Natural killer cell (primary cell): ENCODE data around the gene TIMP2. TPM values are rescaled to one million over a fixed set of nuclear protein-coding genes. Genes with fewer than 3 reads are reported as not detected.

Experiments
- ATAC-seq, 3 donors: fragments of 150-1000 bp in 2 of 3; fragments of 200-7000 bp in 1 of 3; cut with Tn5 transposase; 1 replicate in 1 of 3; 2 replicates in 2 of 3; pipeline ENCODE4 v1.10.0; 2021; ENCODE audit warnings: mild to moderate bottlenecking in 2 of 3, moderate library complexity in 2 of 3
- DNase-seq, 2 donors: peaks; one replicate each; pipeline versions ENCODE4 v3.0.0 to v3.0.0-alpha.2; 2013 to 2021; ENCODE audit warnings: mixed read lengths in 1 of 2
- H3K27ac ChIP-seq: one replicate; pipeline ENCODE4 v1.5.1; 2013; ENCODE audit warnings: mild to moderate bottlenecking, low read length
- H3K27me3 ChIP-seq: one replicate; pipeline ENCODE4 v1.6.1; 2013; ENCODE audit warnings: low read length; ENCODE audit not compliant: control insufficient read depth, insufficient read depth
- H3K36me3 ChIP-seq: one replicate; pipeline ENCODE4 v1.6.1; 2013; ENCODE audit warnings: low read length; ENCODE audit not compliant: control insufficient read depth, insufficient read depth
- H3K4me1 ChIP-seq: one replicate; pipeline ENCODE4 v1.6.1; 2013; ENCODE audit warnings: low read length; ENCODE audit not compliant: control insufficient read depth, insufficient read depth
- H3K4me3 ChIP-seq: one replicate; pipeline ENCODE4 v1.5.1; 2013; ENCODE audit warnings: low read length
- H3K9me3 ChIP-seq: one replicate; pipeline ENCODE4 v1.6.1; 2013; ENCODE audit warnings: low read length; ENCODE audit not compliant: control insufficient read depth, insufficient read depth
- H3K27ac Mint-ChIP-seq, 2 donors: one replicate each; pipeline ENCODE4 v1.8.0; 2022; ENCODE audit warnings: mild to moderate bottlenecking in 2 of 2, mixed read lengths in 2 of 2, moderate library complexity in 1 of 2
- H3K27me3 Mint-ChIP-seq, 2 donors: one replicate each; pipeline ENCODE4 v1.8.0; 2022; ENCODE audit warnings: low read depth in 2 of 2, mixed read lengths in 2 of 2
- H3K36me3 Mint-ChIP-seq: one replicate; pipeline ENCODE4 v1.8.0; 2022; ENCODE audit warnings: mixed read lengths
- H3K4me1 Mint-ChIP-seq, 2 donors: one replicate each; pipeline ENCODE4 v1.8.0; 2022; ENCODE audit warnings: mixed read lengths in 2 of 2
- H3K4me3 Mint-ChIP-seq: one replicate; pipeline ENCODE4 v1.8.0; 2022; ENCODE audit warnings: mild to moderate bottlenecking, moderate library complexity, mixed read lengths
- H3K9me3 Mint-ChIP-seq, 2 donors: one replicate each; pipeline ENCODE4 v1.8.0; 2022; ENCODE audit warnings: mixed read lengths in 2 of 2
- CTCF ChIP-seq: fragments of 200-600 bp; IDR thresholded peaks from one replicate; pipeline ENCODE4 v1.8.0; 2022; ENCODE audit warnings: antibody characterized with exemption
- WGBS: methylation state at CpG from one replicate; pipeline ENCODE4 v1.1.7; 2013; ENCODE audit warnings: missing lambda C conversion rate; ENCODE audit not compliant: insufficient coverage; 5-methylcytosine and 5-hydroxymethylcytosine counted together
- intact Hi-C: fragments of 100-400 bp; cut with micrococcal nuclease; formaldehyde crosslinking; loops from one replicate; pipeline ENCODE4 v1.14.2; 2022
- total RNA-seq, 4 donors: library from RNA; stranded (reverse); fragments of 120-200 nt in 1 of 4; gene quantifications; one replicate each; pipeline versions ENCODE4 v1.2.3 to v1.2.4, GENCODE V29; 2013 to 2022

Gene TIMP2
- total RNA-seq, 3 donors from 2014 or later (not counting 1 experiment from before 2014, with no cell fraction given), result 3.6 to 8.2 (median 7.1) TPM

GRCh38 chr17:78953356-78954350 lies 28.5 kb upstream of the TIMP2 start:
- Histone ChIP-seq H3K4me3 (no peak overlapping the region), H3K27me3 (no peaks in the 10 kb centered on the region), H3K27ac (no peak overlapping the region), H3K9me3 (peaks cover 6% of the 10 kb centered on the region), H3K4me1 (no peaks in the 10 kb centered on the region), H3K36me3 (no peaks in the 10 kb centered on the region)
- Mint-ChIP-seq H3K27me3 (no peaks in the 10 kb centered on the region), H3K4me3 (no peak overlapping the region), H3K9me3 (no peaks in the 10 kb centered on the region), H3K36me3 (no peaks in the 10 kb centered on the region), H3K4me1 (no peaks in the 10 kb centered on the region), H3K27ac (no peak overlapping the region)
- no peak for ATAC-seq
- no peak for TF ChIP-seq CTCF
- DNase-seq, result no peak
- 84% methylated on average over 29 of the region's 29 CpGs for WGBS
- intact Hi-C loops, result no loop called here

DNA sequence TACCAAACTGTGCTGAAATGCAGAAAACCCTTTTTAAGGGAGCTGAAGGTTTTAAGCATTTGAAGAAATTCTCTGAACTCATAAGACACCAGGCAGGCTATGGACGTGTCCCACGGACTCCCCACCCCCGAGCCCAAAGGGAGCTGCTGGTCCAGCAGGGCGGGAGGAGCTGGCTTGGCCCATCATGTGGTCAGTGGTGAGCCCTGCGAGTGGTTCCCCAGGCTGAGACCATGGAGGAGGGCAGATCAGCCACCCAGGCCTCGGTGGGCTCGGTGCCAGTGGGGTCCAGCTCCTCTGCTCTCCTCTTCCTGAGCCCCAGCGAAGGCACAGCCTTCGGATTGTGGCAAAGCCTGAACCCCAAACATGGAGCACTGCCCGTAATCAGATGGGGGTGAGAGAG lies 27.5 kb upstream of the TIMP2 start:
- no peaks in the 10 kb centered on the region for H3K4me1 ChIP-seq
- DNase-seq (no peak), ATAC-seq (no peak)
- H3K27ac Mint-ChIP-seq, result no peak overlapping the region
- no peak for TF ChIP-seq CTCF
- no peaks in the 10 kb centered on the region for H3K9me3 Mint-ChIP-seq
- no peak overlapping the region for H3K27ac ChIP-seq
- H3K4me3 Mint-ChIP-seq, result no peak overlapping the region
- H3K4me3 ChIP-seq, result no peak overlapping the region
- H3K36me3 Mint-ChIP-seq, result no peaks in the 10 kb centered on the region
- H3K27me3 ChIP-seq, result no peaks in the 10 kb centered on the region
- intact Hi-C loops, result no loop called here
- no peaks in the 10 kb centered on the region for H3K27me3 Mint-ChIP-seq
- WGBS, result 89% methylated on average over 10 of the region's 10 CpGs
- H3K4me1 Mint-ChIP-seq, result no peaks in the 10 kb centered on the region
- peaks cover 6% of the 10 kb centered on the region for H3K9me3 ChIP-seq
- H3K36me3 ChIP-seq, result no peaks in the 10 kb centered on the region

- intact Hi-C loops, result no loop called here
- Histone ChIP-seq H3K9me3 (peaks cover 6% of the 10 kb centered on the region), H3K36me3 (no peaks in the 10 kb centered on the region), H3K27me3 (no peaks in the 10 kb centered on the region), H3K27ac (no peak overlapping the region), H3K4me1 (no peaks in the 10 kb centered on the region), H3K4me3 (no peak overlapping the region)
- H3K4me1 Mint-ChIP-seq, result no peaks in the 10 kb centered on the region
- TF ChIP-seq CTCF, result no peak
- H3K4me3 Mint-ChIP-seq, result no peak overlapping the region
- H3K27ac Mint-ChIP-seq, result no peak overlapping the region
- DNase-seq, result no peak
- no peaks in the 10 kb centered on the region for H3K9me3 Mint-ChIP-seq
- no peak for ATAC-seq
- 76% methylated on average over 12 of the region's 12 CpGs for WGBS
- H3K27me3 Mint-ChIP-seq, result no peaks in the 10 kb centered on the region
- no peaks in the 10 kb centered on the region for H3K36me3 Mint-ChIP-seq
Measured at GRCh38 chr17:78951967-78952551, 26.9 kb upstream of the TIMP2 start.
